Renal cortical epithelial cell (primary cell): ENCODE measurements around the gene BCAP31. TPM values are rescaled to one million over a fixed set of nuclear protein-coding genes. Genes with fewer than 3 reads are reported as not detected.
"Not testable (repeated sequence)": the region's sequence is repeated elsewhere in the genome, so short reads cannot be mapped to it uniquely, and the experiment has no call there.

Source experiments
- DNase-seq: peaks from one replicate; pipeline ENCODE4 v3.0.0-alpha.2; 2011; ENCODE audit warnings: low read depth
- total RNA-seq: library from RNA; depleted of rRNA; stranded (reverse); fragments of >200 nt; gene quantifications from 2 replicates; pipeline ENCODE4 v1.2.3, GENCODE V29; 2014

Gene BCAP31
- total RNA-seq, 1 donor from 2014 or later = 233 TPM

GRCh38 chrX:153763298-153763932 lies 39.2 kb upstream of the BCAP31 start:
- DNase-seq = no peak

DNA sequence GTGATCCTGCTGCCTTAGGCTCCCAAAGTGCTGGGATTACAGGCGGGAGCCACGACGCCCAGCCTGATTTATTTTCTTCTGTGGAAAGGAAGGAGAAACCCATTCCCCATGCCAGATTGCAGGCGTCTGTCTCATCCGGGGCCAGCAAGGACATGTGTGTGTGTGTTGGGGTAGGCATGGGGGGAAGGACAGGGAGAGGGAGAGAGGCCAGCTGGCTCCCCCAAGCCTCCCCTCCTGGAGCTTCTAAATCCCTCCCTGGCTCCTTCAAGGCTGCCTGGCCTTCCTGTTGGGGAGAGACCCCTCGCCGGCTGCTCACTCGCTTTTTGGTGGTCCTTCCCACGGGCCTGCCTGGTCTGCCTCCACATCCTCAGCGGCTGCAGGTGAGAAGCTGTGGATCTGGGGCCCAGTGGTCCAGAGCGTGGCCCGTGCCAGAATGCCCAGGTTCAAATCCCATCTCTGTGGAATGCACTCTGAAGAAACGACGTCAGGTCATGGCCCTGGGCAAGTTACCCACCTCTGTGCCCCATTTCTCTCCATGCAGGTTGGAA lies 38.5 kb upstream of the BCAP31 start:
- no peak for DNase-seq

DNA sequence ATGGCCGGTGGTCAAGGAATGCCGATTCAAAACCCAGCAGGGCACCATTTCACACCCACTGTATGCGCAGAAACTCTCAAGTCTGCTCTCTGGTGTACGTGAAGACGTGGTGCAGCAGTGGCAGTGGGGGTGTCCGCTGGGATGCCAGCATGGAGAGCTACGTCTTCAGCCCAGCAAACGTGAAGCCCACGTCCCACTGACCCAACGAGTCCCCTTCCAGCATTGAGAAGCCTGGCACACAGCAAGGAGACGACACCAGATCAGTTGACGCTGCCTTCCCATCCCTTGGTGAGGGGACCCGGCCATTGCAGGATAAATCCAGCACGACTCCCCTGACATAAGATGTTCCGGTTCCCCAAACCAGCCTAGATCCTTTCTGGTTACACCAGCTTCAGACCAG lies 37.7 kb upstream of the BCAP31 start:
- no peak for DNase-seq

- no peak for DNase-seq
Observed at GRCh38 chrX:153755136-153755535, 30.9 kb upstream of the BCAP31 start.

GRCh38 chrX:153750127-153750774 lies 26.1 kb upstream of the BCAP31 start:
- DNase-seq = no peak

GRCh38 chrX:153749017-153749416 lies 24.8 kb upstream of the BCAP31 start:
- not testable (repeated sequence) for DNase-seq

GRCh38 chrX:153746991-153747390 lies 22.8 kb upstream of the BCAP31 start:
- not testable (repeated sequence) for DNase-seq

DNA sequence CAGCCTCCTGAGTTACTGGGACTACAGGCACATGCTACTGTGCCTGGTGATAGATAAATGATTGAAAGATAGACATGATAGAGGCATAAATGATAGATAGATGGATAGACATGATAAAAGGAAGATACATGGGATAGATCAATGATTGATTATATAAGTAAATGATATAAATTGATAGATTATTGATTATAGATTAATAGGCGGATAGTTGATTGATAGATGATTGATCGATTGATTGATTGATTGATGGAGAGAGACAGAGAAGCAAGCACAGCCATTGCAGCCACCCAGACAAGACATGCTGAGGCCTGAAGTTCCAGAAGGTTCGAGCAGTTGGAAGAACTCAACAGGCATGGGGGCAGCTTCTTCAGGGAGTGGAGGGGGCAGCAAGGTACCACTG lies 22.2 kb upstream of the BCAP31 start:
- DNase-seq = no peak

DNA sequence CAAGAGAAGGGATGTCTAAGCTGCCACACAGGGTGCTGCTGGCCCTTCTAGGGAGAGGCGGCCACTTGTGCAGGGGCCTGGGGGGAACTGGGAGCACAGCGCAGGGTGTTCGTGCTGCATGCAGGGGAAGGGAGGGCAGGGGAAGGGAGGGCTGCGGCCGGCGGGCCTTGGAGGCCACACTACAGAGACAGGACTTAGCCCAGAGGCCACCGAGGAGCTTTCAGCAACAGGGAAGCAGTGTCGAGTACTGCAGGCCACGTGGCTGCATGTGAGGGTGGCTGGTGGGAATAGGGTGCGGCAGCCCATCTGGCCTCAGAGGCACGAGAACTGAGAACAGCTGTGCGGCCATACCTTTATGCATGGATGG lies 20.9 kb upstream of the BCAP31 start:
- DNase-seq = not testable (repeated sequence)

GRCh38 chrX:153744210-153745066 lies 20.3 kb upstream of the BCAP31 start:
- no peak for DNase-seq

- peak; percentile 1 for DNase-seq
Observed at GRCh38 chrX:153743468-153744209, 19.5 kb upstream of the BCAP31 start.

GRCh38 chrX:153742796-153743467 lies 18.7 kb upstream of the BCAP31 start:
- not testable (repeated sequence) for DNase-seq

DNA sequence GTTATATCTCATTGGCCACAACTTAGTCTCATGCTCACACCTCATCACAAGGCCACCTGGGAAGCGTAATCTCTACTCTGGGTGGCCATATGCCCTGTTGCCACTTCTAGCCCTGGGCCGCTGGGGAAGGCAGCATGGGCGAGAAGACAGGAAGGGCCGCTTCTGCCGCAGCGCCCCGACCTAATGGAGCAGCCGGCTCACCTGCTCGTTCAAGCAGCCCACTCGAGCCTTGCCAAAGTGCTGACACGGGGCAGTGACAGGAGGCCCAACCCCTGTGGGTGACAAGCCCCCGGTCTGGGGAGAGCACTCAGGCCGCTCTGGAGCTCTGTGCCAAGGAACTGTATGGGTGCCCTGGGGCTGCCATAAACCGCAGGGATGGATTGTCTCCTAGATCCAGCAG lies 17.9 kb upstream of the BCAP31 start:
- not testable (repeated sequence) for DNase-seq

DNA sequence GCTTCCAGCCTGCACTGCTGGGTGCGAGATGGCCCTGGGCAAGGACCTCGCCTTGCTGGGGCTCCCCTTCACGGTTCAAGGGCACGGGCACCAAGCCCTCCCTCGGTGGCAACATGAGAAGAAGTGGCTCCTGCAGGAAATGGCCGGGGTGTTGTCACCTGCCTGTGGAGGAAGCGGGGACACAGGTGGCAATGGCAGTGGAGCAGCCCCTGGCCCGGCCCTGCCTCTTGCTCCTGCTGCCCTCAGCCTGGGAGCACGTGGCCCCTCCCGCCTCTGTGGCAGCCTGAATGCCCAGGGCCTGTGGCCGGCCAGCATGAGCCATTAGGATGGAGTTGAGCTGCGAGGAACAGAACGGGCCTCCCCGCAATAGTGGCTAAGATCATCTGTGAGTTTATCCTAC lies 17.3 kb upstream of the BCAP31 start:
- no peak for DNase-seq

- DNase-seq = no peak
Observed at GRCh38 chrX:153740631-153741222, 16.5 kb upstream of the BCAP31 start.

DNA sequence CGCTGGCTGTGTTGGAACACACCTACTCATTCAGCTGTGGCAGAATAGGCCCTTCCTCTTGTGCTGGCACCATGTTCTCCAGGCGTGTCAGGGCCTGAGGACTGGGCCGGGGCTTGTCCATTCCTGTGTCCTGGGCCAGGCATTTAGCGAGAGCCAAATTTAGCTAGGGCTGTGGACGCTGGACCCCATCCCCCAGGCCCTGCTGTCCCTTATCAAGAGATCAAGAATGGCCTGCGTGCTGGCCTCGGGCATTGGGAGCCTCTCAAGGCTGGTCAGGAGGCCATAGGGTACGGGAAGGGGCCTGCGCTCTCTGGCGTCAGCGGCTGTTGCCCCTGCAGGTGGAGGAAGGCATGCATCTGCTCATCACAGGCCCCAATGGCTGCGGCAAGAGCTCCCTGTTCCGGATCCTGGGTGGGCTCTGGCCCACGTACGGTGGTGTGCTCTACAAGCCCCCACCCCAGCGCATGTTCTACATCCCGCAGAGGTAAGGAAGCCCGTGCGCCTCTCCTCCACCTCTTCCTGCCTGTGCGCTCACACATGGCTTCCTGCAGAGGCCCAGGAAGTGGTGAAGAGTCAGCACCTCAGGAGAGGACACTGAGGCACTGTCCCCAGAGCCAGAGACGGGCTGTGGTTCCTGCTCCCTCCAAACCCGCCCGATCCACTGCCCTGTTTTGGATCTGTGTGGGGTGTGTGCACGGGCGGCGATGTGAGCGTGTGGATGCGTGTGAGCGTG lies 15.7 kb upstream of the BCAP31 start:
- no peak for DNase-seq

DNA sequence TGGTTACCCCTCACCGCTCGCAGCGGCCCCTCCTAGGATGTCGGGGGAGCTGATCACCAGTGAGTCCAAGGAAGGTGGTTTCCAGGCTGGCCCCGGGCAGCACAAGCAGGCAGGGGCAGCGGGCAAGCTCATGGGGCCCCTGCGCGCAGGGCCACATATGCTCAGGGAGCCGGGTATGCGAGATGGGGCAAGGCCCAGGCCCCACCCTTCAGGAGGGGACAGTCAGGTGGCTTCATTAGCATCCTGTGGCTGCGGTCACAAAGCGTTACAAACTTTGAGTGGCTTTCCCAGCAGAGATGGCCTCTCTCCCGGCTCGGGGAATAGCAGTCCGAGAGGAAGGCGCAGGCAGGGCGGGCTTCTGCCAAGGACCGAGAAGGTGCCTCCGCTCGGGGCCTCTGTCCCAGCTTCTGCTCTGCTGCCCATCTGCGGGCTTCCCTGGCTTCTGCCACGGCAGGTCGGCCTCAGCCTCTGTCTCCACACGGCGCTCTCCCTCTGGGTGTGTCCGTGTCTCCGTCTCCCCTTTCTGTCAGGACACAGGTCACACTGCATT lies 13.9 kb upstream of the BCAP31 start:
- DNase-seq = no peak

DNA sequence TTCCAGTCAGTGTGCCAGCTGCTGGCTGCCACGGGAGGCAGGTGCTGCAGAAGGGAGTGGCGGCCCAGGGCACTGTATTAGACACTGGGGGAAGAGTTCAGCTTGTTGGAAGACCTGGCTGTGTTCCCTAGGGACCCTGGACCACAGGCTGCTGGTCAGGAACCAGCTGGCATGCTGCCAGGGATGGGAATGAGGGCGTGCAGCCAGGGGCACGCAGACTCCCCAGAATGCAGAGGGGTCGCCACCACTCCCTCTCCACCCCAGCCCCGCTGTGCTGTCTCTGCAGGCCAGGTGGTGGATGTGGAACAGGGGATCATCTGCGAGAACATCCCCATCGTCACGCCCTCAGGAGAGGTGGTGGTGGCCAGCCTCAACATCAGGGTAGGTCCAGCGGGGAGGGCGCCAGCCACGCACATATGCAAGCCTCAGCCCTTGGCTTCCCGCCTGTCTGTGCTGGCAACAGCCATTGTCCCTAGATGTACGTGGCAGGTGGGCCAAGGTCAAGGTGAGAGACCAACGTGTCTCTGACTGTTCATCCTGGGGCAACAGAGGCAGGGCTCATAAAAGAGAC lies 12.8 kb upstream of the BCAP31 start:
- DNase-seq = no peak

DNA sequence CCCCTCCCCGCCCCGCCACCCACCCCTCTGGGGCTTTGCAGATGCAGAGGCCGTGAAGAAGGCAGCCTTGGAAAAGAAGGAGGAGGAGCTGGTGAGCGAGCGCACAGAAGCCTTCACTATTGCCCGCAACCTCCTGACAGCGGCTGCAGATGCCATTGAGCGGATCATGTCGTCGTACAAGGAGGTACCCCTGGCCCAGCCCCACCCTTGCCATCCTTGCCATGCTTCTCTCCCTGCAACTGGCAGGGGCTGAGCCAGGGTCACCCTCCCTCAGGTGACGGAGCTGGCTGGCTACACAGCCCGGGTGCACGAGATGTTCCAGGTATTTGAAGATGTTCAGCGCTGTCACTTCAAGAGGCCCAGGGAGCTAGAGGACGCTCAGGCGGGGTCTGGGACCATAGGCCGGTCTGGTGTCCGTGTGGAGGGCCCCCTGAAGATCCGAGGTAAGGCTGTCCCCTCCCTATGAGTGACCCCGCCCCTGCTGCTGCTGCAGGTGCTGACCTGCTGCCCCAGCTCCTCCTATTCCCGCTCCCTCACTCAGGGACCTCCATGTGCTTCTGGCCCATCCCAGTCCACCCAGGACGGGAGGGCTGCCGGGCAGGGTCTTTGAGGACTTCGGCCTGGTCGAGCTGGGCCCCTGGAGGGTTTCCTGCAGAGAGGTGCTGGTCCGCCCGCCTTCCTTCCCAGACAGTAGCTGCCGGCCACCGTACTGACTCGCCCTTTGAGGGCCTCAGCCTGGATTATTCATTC lies 12.1 kb upstream of the BCAP31 start:
- DNase-seq = no peak
